Mucosa of stomach (tissue), 1 donor: ENCODE data around the gene SH3BP2.

Source experiments
- H3K27me3 ChIP-seq: one replicate; pipeline ENCODE4 v1.7.0; 2013; ENCODE audit warnings: mild to moderate bottlenecking, low read length; ENCODE audit not compliant: control insufficient read depth, insufficient read depth
- H3K36me3 ChIP-seq: one replicate; pipeline ENCODE4 v1.7.0; 2013; ENCODE audit warnings: low read length; ENCODE audit not compliant: control insufficient read depth, insufficient read depth
- H3K4me1 ChIP-seq: one replicate; pipeline ENCODE4 v1.7.0; 2013; ENCODE audit warnings: mild to moderate bottlenecking, low read length; ENCODE audit not compliant: control insufficient read depth, insufficient read depth
- H3K4me3 ChIP-seq: one replicate; pipeline ENCODE4 v1.7.0; 2013; ENCODE audit warnings: low read length
- H3K9ac ChIP-seq: one replicate; pipeline ENCODE4 v1.7.0; 2013; ENCODE audit warnings: mild to moderate bottlenecking, low read length, moderate library complexity
- H3K9me3 ChIP-seq: one replicate; pipeline ENCODE4 v1.7.0; 2013; ENCODE audit warnings: mild to moderate bottlenecking, low read length, moderate library complexity; ENCODE audit not compliant: control insufficient read depth
- donor health status: Pancreatic carcinoma.

The SH3BP2 gene

GRCh38 chr4:2882341-2882740 is 89.5 kb downstream of the SH3BP2 start:
- peaks cover 9% of the 10 kb centered on the region for H3K36me3 ChIP-seq
- no peak overlapping the region for H3K4me3 ChIP-seq
- H3K4me1 ChIP-seq = no peaks in the 10 kb centered on the region
- H3K9me3 ChIP-seq = no peaks in the 10 kb centered on the region
- no peaks in the 10 kb centered on the region for H3K27me3 ChIP-seq
- H3K9ac ChIP-seq = no peak overlapping the region

- H3K9me3 ChIP-seq = no peaks in the 10 kb centered on the region
- peaks cover 13% of the 10 kb centered on the region for H3K36me3 ChIP-seq
- H3K4me3 ChIP-seq = no peak overlapping the region
- no peaks in the 10 kb centered on the region for H3K27me3 ChIP-seq
- H3K9ac ChIP-seq = no peak overlapping the region
- peaks cover 2% of the 10 kb centered on the region for H3K4me1 ChIP-seq
Measured at GRCh38 chr4:2886161-2886560, 93.3 kb downstream of the SH3BP2 start.

- H3K27me3 ChIP-seq = no peaks in the 10 kb centered on the region
- no peaks in the 10 kb centered on the region for H3K9me3 ChIP-seq
- H3K4me1 ChIP-seq = peaks cover 7% of the 10 kb centered on the region
- no peak overlapping the region for H3K9ac ChIP-seq
- no peak overlapping the region for H3K4me3 ChIP-seq
- H3K36me3 ChIP-seq = peaks cover 13% of the 10 kb centered on the region
Measured at GRCh38 chr4:2886622-2887021, 93.7 kb downstream of the SH3BP2 start.

- Histone ChIP-seq H3K9ac (no peak overlapping the region), H3K4me1 (peaks cover 7% of the 10 kb centered on the region), H3K27me3 (no peaks in the 10 kb centered on the region), H3K36me3 (peaks cover 13% of the 10 kb centered on the region), H3K9me3 (no peaks in the 10 kb centered on the region), H3K4me3 (no peak overlapping the region)
Measured at GRCh38 chr4:2887343-2887742, 94.5 kb downstream of the SH3BP2 start.

GRCh38 chr4:2888886-2889285 is 96.0 kb downstream of the SH3BP2 start:
- Histone ChIP-seq H3K4me3 (no peak overlapping the region), H3K9ac (no peak overlapping the region), H3K27me3 (no peaks in the 10 kb centered on the region), H3K9me3 (no peaks in the 10 kb centered on the region), H3K4me1 (peaks cover 7% of the 10 kb centered on the region), H3K36me3 (peaks cover 13% of the 10 kb centered on the region)
